Neuron (in vitro differentiated cells): Measurements from ENCODE around the gene EIF4E2.

Source experiments
- H2AFZ ChIP-seq: one replicate; pipeline ENCODE4 v1.6.1; 2013; ENCODE audit warnings: low read depth, mild to moderate bottlenecking, inconsistent platforms, low read length, moderate library complexity
- H3K27me3 ChIP-seq: one replicate; pipeline ENCODE4 v1.6.1; 2013; ENCODE audit warnings: low read length; ENCODE audit not compliant: insufficient read depth
- H3K36me3 ChIP-seq: one replicate; pipeline ENCODE4 v1.6.1; 2013; ENCODE audit warnings: low read length; ENCODE audit not compliant: insufficient read depth
- H3K4me1 ChIP-seq: one replicate; pipeline ENCODE4 v1.6.1; 2013; ENCODE audit warnings: low read length; ENCODE audit not compliant: insufficient read depth
- H3K4me3 ChIP-seq: 2 replicates; pipeline ENCODE4 v1.5.1; 2013; ENCODE audit warnings: mild to moderate bottlenecking, low read length, moderate library complexity
- H3K9me3 ChIP-seq: one replicate; pipeline ENCODE4 v1.6.1; 2013; ENCODE audit warnings: low read length

Gene EIF4E2

GRCh38 chr2:232535761-232536530 lies 14.5 kb upstream of the EIF4E2 start:
- Histone ChIP-seq H2AFZ (no peak overlapping the region), H3K4me1 (no peaks in the 10 kb centered on the region), H3K4me3 (no peak overlapping the region), H3K9me3 (peaks cover 3% of the 10 kb centered on the region), H3K27me3 (no peaks in the 10 kb centered on the region), H3K36me3 (no peaks in the 10 kb centered on the region)

DNA sequence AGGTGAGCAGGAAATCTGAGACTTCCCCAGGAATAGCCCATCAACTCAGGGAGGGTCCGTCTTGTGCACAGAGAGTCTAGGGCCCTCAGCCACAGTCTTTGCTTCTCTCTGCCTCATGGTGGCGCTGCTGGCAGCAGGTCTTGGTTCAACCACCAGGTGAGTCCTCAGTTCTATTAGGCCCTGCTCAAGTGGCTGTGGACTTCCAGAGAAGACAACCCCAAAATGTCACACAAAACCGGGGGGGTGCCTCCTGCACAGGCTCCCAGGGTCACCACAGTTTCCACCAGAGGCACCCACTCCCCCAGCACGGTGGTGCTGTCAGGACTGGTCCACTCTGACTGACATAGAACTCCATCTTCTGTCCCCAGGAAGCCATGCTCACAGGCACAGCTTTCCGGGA lies 13.4 kb upstream of the EIF4E2 start:
- Histone ChIP-seq H3K4me1 (no peaks in the 10 kb centered on the region), H3K36me3 (no peaks in the 10 kb centered on the region), H3K27me3 (no peaks in the 10 kb centered on the region), H3K9me3 (peaks cover 3% of the 10 kb centered on the region), H3K4me3 (no peak overlapping the region), H2AFZ (no peak overlapping the region)

DNA sequence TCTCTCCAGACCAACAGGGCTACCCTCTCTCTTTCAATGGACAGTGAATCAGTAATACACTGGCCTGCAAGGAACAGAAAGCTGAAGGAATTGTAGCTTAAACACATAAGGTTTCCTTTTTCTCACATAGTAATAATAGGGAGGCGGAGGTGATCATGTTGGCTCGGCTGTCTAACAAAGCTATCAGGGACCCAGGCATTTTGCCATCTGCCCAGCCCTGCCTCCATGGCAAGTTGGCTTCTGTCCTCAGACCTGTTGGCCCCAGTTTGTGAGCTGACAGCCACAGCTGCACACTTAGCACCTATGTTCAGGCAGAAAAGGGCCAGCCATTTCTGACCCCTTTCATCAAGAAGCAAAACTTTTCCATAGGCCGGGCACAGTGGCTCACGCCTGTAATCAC lies 13.0 kb upstream of the EIF4E2 start:
- Histone ChIP-seq H3K27me3 (no peaks in the 10 kb centered on the region), H3K4me3 (no peak overlapping the region), H3K36me3 (no peaks in the 10 kb centered on the region), H3K4me1 (no peaks in the 10 kb centered on the region), H2AFZ (no peak overlapping the region), H3K9me3 (peaks cover 3% of the 10 kb centered on the region)

GRCh38 chr2:232538671-232539070 lies 11.8 kb upstream of the EIF4E2 start:
- H2AFZ ChIP-seq, result no peak overlapping the region
- no peaks in the 10 kb centered on the region for H3K4me1 ChIP-seq
- H3K4me3 ChIP-seq, result no peak overlapping the region
- peaks cover 3% of the 10 kb centered on the region for H3K9me3 ChIP-seq
- no peaks in the 10 kb centered on the region for H3K36me3 ChIP-seq
- no peaks in the 10 kb centered on the region for H3K27me3 ChIP-seq

- no peak within 1 kb of the TSS for H3K4me3 ChIP-seq
- no peak within 1 kb of the TSS for H2AFZ ChIP-seq
- no peaks in the 10 kb centered on the region for H3K36me3 ChIP-seq
- H3K27me3 ChIP-seq, result no peaks in the 10 kb centered on the region
- H3K4me1 ChIP-seq, result no peaks in the 10 kb centered on the region
- peaks cover 3% of the 10 kb centered on the region for H3K9me3 ChIP-seq
These were observed 10.9 kb upstream of the EIF4E2 start, which contains the start of gene CHRNG for GRCh38 chr2:232539298-232540231. Gene CHRNG, plus strand, starts transcription at chr2:232539692. Its CDS starts 56 bp downstream, at chr2:232539748.

- Histone ChIP-seq H2AFZ (no peak overlapping the region), H3K4me1 (no peaks in the 10 kb centered on the region), H3K27me3 (no peaks in the 10 kb centered on the region), H3K4me3 (no peak overlapping the region), H3K9me3 (peaks cover 3% of the 10 kb centered on the region), H3K36me3 (peaks cover 3% of the 10 kb centered on the region)
These were observed 9.9 kb upstream of the EIF4E2 start for GRCh38 chr2:232540441-232541041.

DNA sequence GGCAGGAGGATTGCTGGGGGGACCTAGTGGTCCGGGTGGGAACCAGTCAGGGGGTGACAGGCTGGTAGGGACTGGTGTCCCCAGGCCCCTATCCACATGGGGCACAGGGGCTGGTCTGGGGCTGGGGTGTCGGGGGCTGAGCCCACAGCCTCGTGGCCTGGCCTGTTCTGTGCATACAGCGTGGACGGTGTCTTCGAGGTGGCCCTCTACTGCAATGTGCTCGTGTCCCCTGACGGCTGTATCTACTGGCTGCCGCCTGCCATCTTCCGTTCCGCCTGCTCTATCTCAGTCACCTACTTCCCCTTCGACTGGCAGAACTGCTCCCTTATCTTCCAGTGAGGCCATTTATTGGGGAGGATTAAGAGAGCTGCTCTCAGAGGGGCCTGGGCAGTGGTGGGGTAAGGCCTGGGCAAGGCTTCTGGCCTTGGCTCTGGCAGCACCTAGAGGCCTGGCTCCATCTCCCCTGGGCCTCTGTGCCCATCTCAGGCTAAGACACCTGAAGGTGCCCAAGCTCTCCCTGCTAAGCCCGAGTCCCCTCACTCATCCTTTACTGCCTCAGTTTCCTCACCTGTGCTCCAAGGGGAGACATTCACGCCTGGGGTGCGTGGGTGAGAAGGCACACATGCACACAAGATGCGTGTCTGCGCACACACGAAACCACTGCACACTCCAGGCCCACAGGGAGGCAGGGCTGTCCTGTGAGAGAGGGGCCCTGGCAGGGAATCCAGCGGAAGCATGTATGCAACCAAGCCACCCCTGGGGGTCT lies 9.1 kb upstream of the EIF4E2 start:
- Histone ChIP-seq H3K9me3 (peaks cover 4% of the 10 kb centered on the region), H3K4me1 (no peaks in the 10 kb centered on the region), H3K4me3 (no peak overlapping the region), H3K36me3 (peaks cover 8% of the 10 kb centered on the region), H3K27me3 (no peaks in the 10 kb centered on the region), H2AFZ (no peak overlapping the region)

DNA sequence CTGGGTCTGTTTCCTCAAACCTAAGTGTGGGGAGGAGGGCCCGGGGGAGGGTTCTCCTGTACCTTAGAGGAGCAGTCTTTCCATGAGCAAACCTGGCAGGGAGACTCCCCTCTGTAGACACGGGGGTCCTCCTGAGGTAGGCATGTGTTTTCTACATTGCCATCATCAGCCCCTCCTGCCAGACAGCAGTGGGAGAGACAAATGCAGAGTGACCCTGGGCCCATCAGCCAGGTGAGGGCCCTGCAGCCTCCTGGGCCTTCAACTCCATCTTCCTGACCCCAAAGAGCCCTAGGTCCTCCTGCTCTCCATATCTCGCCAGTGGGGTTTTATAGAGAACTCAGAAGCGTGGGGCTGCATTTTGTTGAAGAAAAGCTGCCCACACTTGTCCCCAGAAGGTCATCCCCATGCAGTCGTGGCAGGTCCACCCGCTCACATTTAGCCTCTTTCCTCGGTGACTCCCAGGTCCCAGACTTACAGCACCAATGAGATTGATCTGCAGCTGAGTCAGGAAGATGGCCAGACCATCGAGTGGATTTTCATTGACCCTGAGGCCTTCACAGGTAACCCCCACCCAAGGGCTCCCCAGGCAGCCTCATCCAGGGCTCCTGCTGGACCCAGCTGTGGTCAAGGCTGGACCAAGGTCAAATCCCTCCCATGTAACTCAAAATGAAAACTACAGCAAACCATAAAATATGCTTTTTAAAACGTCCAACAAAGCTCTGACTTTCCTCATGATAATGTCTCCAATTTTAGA lies 8.4 kb upstream of the EIF4E2 start:
- peaks cover 16% of the 10 kb centered on the region for H3K36me3 ChIP-seq
- no peaks in the 10 kb centered on the region for H3K27me3 ChIP-seq
- no peak overlapping the region for H2AFZ ChIP-seq
- peaks cover 9% of the 10 kb centered on the region for H3K9me3 ChIP-seq
- no peak overlapping the region for H3K4me3 ChIP-seq
- no peaks in the 10 kb centered on the region for H3K4me1 ChIP-seq

DNA sequence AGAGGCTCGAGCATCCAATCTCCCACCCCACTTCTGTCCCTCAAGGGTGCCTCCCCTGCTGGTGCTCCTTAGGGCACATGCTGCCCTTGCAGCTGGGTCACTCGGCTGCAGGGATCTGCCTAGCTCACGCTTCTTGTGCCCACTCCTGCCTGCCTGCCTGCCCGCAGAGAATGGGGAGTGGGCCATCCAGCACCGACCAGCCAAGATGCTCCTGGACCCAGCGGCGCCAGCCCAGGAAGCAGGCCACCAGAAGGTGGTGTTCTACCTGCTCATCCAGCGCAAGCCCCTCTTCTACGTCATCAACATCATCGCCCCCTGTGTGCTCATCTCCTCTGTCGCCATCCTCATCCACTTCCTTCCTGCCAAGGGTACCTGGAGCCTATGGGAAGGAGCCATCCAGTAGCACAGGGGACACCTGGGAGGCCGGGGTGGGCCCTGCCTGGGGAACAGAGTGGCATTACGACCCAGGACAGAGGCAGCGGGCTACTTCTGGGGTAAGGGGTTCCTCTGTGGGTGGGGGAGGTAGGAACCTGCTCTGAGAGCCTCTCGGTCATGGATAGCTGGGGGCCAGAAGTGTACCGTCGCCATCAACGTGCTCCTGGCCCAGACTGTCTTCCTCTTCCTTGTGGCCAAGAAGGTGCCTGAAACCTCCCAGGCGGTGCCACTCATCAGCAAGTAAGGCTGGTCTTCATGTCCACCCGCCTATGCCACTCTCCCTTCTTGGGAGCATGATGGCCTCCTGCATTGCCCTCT lies 7.6 kb upstream of the EIF4E2 start:
- Histone ChIP-seq H3K36me3 (peaks cover 22% of the 10 kb centered on the region), H3K27me3 (no peaks in the 10 kb centered on the region), H3K4me1 (no peaks in the 10 kb centered on the region), H3K4me3 (no peak overlapping the region), H2AFZ (no peak overlapping the region), H3K9me3 (peaks cover 14% of the 10 kb centered on the region)

DNA sequence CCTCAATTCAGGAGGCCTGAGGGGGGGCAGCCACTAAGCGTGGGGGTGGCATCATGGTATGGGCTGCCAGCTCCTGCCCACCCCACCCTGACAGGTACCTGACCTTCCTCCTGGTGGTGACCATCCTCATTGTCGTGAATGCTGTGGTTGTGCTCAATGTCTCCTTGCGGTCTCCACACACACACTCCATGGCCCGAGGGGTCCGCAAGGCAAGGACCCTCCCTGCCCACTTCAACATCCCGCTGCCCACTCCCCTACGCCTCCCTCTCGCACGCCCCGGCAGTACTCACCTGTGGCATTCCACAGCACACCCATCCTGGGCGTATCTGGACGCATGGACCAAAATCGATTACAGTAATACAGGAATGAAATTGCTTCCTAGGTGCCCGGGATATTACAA lies 7.0 kb upstream of the EIF4E2 start:
- Histone ChIP-seq H2AFZ (no peak overlapping the region), H3K4me1 (no peaks in the 10 kb centered on the region), H3K4me3 (no peak overlapping the region), H3K9me3 (peaks cover 16% of the 10 kb centered on the region), H3K36me3 (peaks cover 22% of the 10 kb centered on the region), H3K27me3 (no peaks in the 10 kb centered on the region)

DNA sequence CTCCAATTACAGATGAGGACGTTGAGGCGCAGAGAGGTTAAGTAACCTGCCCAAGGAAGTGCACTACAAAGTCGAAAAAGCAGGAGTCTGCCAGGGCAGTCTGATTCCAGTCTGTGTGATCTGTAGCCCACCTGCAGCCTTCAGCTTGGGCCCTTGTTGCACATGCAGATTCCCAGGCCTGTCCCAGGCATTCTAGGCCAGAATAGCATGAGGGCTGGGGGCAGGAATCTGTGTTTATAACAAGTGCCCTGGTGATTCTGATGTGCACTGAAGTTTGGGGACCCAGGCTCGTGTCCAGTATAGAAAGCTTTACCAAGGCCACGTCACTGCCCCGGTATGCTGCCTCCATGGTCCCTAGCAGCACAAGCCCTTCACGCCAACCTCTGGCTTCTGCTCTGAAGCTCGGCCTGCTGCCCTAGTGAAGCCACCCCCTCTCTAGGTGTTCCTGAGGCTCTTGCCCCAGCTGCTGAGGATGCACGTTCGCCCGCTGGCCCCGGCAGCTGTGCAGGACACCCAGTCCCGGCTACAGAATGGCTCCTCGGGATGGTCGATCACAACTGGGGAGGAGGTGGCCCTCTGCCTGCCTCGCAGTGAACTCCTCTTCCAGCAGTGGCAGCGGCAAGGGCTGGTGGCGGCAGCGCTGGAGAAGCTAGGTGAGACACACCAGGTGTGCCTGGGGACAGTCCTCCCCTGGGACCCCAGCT lies 6.4 kb upstream of the EIF4E2 start:
- Histone ChIP-seq H3K27me3 (no peaks in the 10 kb centered on the region), H3K36me3 (peaks cover 22% of the 10 kb centered on the region), H3K4me1 (no peaks in the 10 kb centered on the region), H3K4me3 (no peak overlapping the region), H2AFZ (no peak overlapping the region), H3K9me3 (peaks cover 18% of the 10 kb centered on the region)
